GM23248 (cell line): ENCODE results near the gene SLC7A8. TPM values are rescaled to one million over a fixed set of nuclear protein-coding genes. Genes with fewer than 3 reads are reported as not detected.

ENCODE experiments used
- DNase-seq: peaks from one replicate; pipeline ENCODE4 v3.0.0-alpha.2; 2015
- H2AFZ ChIP-seq: fragments of 200-600 bp; sonication (generic); 2 replicates; pipeline ENCODE4 v1.6.1; 2016; ENCODE audit warnings: antibody characterized with exemption
- H3F3A ChIP-seq: fragments of 200-600 bp; sonication (generic); 2 replicates; pipeline ENCODE4 v1.6.1; 2016; ENCODE audit warnings: mild to moderate bottlenecking, antibody characterized with exemption, mixed run types; ENCODE audit not compliant: insufficient read depth
- H3K27ac ChIP-seq: fragments of 200-600 bp; sonication (generic); 2 replicates; pipeline ENCODE4 v1.5.1; 2016; ENCODE audit warnings: mild to moderate bottlenecking
- H3K27me3 ChIP-seq: fragments of 200-600 bp; sonication (generic); replicated peaks from 2 replicates; pipeline ENCODE4 v1.6.1; 2016; ENCODE audit warnings: mild to moderate bottlenecking; ENCODE audit not compliant: insufficient read depth
- H3K36me3 ChIP-seq: fragments of 200-600 bp; sonication (generic); 2 replicates; pipeline ENCODE4 v1.6.1; 2016; ENCODE audit warnings: low read depth, mild to moderate bottlenecking
- H3K4me1 ChIP-seq: fragments of 200-600 bp; sonication (generic); 2 replicates; pipeline ENCODE4 v1.6.1; 2016; ENCODE audit warnings: mild to moderate bottlenecking; ENCODE audit not compliant: insufficient read depth
- H3K4me2 ChIP-seq: fragments of 200-600 bp; sonication (generic); one replicate; pipeline ENCODE4 v1.6.1; 2016; ENCODE audit warnings: mild to moderate bottlenecking; ENCODE audit not compliant: unreplicated experiment
- H3K4me3 ChIP-seq: fragments of 200-600 bp; sonication (generic); 2 replicates; pipeline ENCODE4 v1.5.1; 2016; ENCODE audit warnings: mild to moderate bottlenecking
- H3K79me2 ChIP-seq: fragments of 200-600 bp; sonication (generic); 2 replicates; pipeline ENCODE4 v1.6.1; 2016; ENCODE audit warnings: mild to moderate bottlenecking; ENCODE audit not compliant: insufficient read depth
- H3K9ac ChIP-seq: fragments of 200-600 bp; sonication (generic); 2 replicates; pipeline ENCODE4 v1.6.1; 2016; ENCODE audit warnings: mild to moderate bottlenecking
- H3K9me2 ChIP-seq: fragments of 200-600 bp; sonication (generic); 2 replicates; pipeline ENCODE4 v1.6.1; 2016; ENCODE audit warnings: mixed run types, mild to moderate bottlenecking, moderate library complexity; ENCODE audit not compliant: insufficient read depth
- H3K9me3 ChIP-seq: fragments of 200-600 bp; sonication (generic); one replicate; pipeline ENCODE4 v1.6.1; 2017; ENCODE audit warnings: low read depth
- H4K20me1 ChIP-seq: fragments of 200-600 bp; sonication (generic); 2 replicates; pipeline ENCODE4 v1.6.0; 2016; ENCODE audit not compliant: insufficient read depth
- EZH2 ChIP-seq: fragments of 200-600 bp; sonication (generic); IDR thresholded peaks from 2 replicates; pipeline ENCODE4 v1.6.1; 2018; ENCODE audit warnings: antibody characterized with exemption, mild to moderate bottlenecking; ENCODE audit not compliant: insufficient read depth, poor library complexity, severe bottlenecking
- EZH2phosphoT487 ChIP-seq: fragments of 200-600 bp; sonication (generic); IDR thresholded peaks from 2 replicates; pipeline ENCODE4 v1.6.1; 2018; ENCODE audit warnings: antibody characterized with exemption, moderate library complexity, mild to moderate bottlenecking, low read depth; ENCODE audit not compliant: insufficient read depth
- WGBS, 2 experiments: methylation state at CpG; one replicate each; pipeline ENCODE4 v1.1.6; 2015 to 2017; ENCODE audit warnings: low lambda C conversion rate in 2 of 2, low coverage in 1 of 2; ENCODE audit errors: missing lambda C conversion rate in 2 of 2; 5-methylcytosine and 5-hydroxymethylcytosine counted together
- in situ Hi-C: fragments of 300-500 bp; cut with MboI; formaldehyde crosslinking; loops from 2 replicates; pipeline ENCODE4 v1.15.0; 2020
- polyA plus RNA-seq: library from polyadenylated mRNA; unstranded; fragments of >200 nt; fragmentation: Nextera tagmentation; extraction: Ambion mirVana; gene quantifications from 2 replicates; pipeline ENCODE4 v1.2.1, GENCODE V29; 2016
- total RNA-seq: library from RNA; depleted of rRNA; stranded (reverse); fragments of >200 nt; shearing (Covaris generic); gene quantifications from 2 replicates; pipeline ENCODE4 v1.2.3, GENCODE V29; 2014

SLC7A8 gene
- total and polyA plus RNA-seq, 2 experiments from 2014 or later: 6.7 to 9.9 TPM

- H3K4me2 ChIP-seq: no peak overlapping the region
- no peaks in the 10 kb centered on the region for H3K9me3 ChIP-seq
- H3K36me3 ChIP-seq: no peaks in the 10 kb centered on the region
- no peak overlapping the region for H3K9ac ChIP-seq
- H3K79me2 ChIP-seq: no peaks in the 10 kb centered on the region
- 93 to 97% methylated on average over 3 of the region's 3 CpGs for WGBS, 2 experiments
- H3K4me3 ChIP-seq: no peak overlapping the region
- TF ChIP-seq EZH2: no peak
- no peak for TF ChIP-seq EZH2phosphoT487
- no peak overlapping the region for H3K27ac ChIP-seq
- H3K27me3 ChIP-seq: peaks cover 25% of the 10 kb centered on the region
- no peaks in the 10 kb centered on the region for H3K4me1 ChIP-seq
- in situ Hi-C loops: no loop called here
- DNase-seq: no peak
- no peaks in the 10 kb centered on the region for H3F3A ChIP-seq
- H3K9me2 ChIP-seq: no peaks in the 10 kb centered on the region
- no peak overlapping the region for H2AFZ ChIP-seq
- H4K20me1 ChIP-seq: no peaks in the 10 kb centered on the region
These were observed 35.6 kb upstream of the SLC7A8 start for GRCh38 chr14:23219075-23219474.

DNA sequence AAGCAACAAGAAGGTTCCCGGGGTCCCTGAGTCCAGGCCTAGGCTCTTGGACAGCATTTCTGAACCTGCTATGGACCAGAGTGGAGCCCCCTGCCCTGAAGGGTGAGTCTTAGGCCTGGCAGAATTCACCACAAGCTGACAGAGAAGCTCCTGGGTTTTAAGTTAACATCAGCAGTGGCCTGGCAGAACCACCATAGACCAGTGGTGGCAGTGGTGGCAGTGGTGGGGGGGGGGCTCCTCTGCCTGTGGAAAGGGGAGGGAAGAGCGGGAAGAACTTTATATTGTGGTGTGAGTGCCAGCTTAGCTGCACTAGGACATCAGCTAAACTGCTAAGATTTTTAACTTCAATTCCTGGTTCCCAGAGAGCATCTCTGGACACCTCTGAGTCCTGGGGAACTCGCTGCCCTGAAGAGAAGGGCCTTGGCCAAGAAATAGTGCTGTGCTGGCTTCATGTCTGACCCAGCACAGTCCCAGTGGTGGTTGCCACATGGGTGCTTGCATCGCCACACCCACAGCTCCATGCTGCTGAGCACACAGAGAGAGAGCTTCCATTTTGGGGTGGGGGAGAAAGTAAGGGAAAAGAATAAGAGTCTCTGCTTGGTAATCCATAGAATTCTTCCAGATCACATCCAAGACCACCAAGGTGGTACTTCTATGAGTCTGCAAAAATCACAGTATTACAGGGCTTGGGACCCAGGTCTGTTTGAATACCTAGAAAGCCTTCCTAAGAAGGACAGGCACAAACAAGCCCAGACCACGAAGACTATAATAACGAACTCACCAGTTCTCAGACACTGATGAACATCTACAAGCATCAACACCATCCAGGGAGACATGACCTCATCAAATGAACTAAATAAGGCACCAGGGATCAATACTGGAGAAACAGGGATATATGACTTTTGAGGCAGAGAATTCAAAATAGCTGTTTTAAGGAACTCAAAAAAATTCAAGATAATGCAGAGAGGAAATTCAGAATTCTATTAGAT is 33.9 kb upstream of the SLC7A8 start:
- H2AFZ ChIP-seq: no peak overlapping the region
- 67 to 71% methylated on average over 6 of the region's 6 CpGs for WGBS, 2 experiments
- H3K9me3 ChIP-seq: no peaks in the 10 kb centered on the region
- no peaks in the 10 kb centered on the region for H3F3A ChIP-seq
- DNase-seq: no peak
- no peaks in the 10 kb centered on the region for H3K4me1 ChIP-seq
- H3K79me2 ChIP-seq: no peaks in the 10 kb centered on the region
- no peaks in the 10 kb centered on the region for H3K9me2 ChIP-seq
- no peaks in the 10 kb centered on the region for H4K20me1 ChIP-seq
- H3K36me3 ChIP-seq: no peaks in the 10 kb centered on the region
- TF ChIP-seq EZH2phosphoT487 (no peak), EZH2 (no peak)
- no peak overlapping the region for H3K27ac ChIP-seq
- H3K4me2 ChIP-seq: no peak overlapping the region
- peaks cover 25% of the 10 kb centered on the region for H3K27me3 ChIP-seq
- H3K4me3 ChIP-seq: no peak overlapping the region
- in situ Hi-C loops: no loop called here
- H3K9ac ChIP-seq: no peak overlapping the region

DNA sequence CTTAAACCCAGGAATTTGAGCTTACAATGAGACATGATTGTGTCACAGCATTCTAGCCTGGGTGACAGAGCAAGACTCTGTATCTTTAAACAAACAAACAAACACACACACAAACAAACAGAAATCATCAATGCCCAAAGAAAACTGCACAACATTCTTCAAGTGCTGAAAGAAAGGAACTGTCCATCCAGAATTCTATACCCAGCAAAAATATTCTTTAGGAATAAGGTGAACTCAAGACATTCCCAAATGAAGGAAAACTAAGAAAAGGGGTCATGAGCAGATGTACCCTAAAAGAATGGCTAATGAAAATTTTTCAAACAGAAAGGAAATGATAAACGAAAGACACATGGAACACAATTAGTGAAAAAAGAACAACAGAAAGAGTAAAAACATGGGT is 32.0 kb upstream of the SLC7A8 start:
- in situ Hi-C loops: no loop called here
- Histone ChIP-seq H3K4me3 (no peak overlapping the region), H3K27me3 (peaks cover 11% of the 10 kb centered on the region), H3K36me3 (no peaks in the 10 kb centered on the region), H3K4me2 (no peak overlapping the region), H4K20me1 (no peaks in the 10 kb centered on the region), H3K27ac (no peak overlapping the region), H3K79me2 (no peaks in the 10 kb centered on the region), H3K9me2 (no peaks in the 10 kb centered on the region), H2AFZ (no peak overlapping the region), H3K4me1 (no peaks in the 10 kb centered on the region), H3K9ac (no peak overlapping the region), H3F3A (no peaks in the 10 kb centered on the region), H3K9me3 (no peaks in the 10 kb centered on the region)
- TF ChIP-seq EZH2 (no peak), EZH2phosphoT487 (no peak)
- no peak for DNase-seq
- WGBS, 2 experiments: 24% methylated on average over 1 of the region's 1 CpG

- H3K9me2 ChIP-seq: no peaks in the 10 kb centered on the region
- no peak overlapping the region for H3K27ac ChIP-seq
- H3K4me2 ChIP-seq: no peak overlapping the region
- peaks cover 14% of the 10 kb centered on the region; the same call in 1 of the 2 replicates for H3K27me3 ChIP-seq
- no peaks in the 10 kb centered on the region for H3F3A ChIP-seq
- no peaks in the 10 kb centered on the region for H3K4me1 ChIP-seq
- H3K4me3 ChIP-seq: no peak overlapping the region
- H3K36me3 ChIP-seq: no peaks in the 10 kb centered on the region
- H2AFZ ChIP-seq: no peak overlapping the region
- DNase-seq: no peak
- 82 to 86% methylated on average over 7 of the region's 7 CpGs for WGBS, 2 experiments
- TF ChIP-seq EZH2phosphoT487: no peak
- TF ChIP-seq EZH2: no peak
- H3K9ac ChIP-seq: no peak overlapping the region
- no peaks in the 10 kb centered on the region for H3K9me3 ChIP-seq
- H3K79me2 ChIP-seq: no peaks in the 10 kb centered on the region
- no peaks in the 10 kb centered on the region for H4K20me1 ChIP-seq
- in situ Hi-C loops: no loop called here
These were observed 26.4 kb upstream of the SLC7A8 start for GRCh38 chr14:23209651-23210423.
